KOPT-K1 (cell line): ENCODE data around the gene SLC39A11.
"Not testable (repeated sequence)": the region's sequence is repeated elsewhere in the genome, so short reads cannot be mapped to it uniquely, and the experiment has no call there.

Source experiments
- H3K27ac ChIP-seq: fragments of 200-600 bp; sonication (generic); 2 replicates; pipeline ENCODE4 v1.5.1; 2016; ENCODE audit warnings: antibody characterized with exemption, mild to moderate bottlenecking, low read depth, low read length; ENCODE audit not compliant: poor library complexity, severe bottlenecking
- H3K36me3 ChIP-seq: fragments of 200-600 bp; sonication (generic); 2 replicates; pipeline ENCODE4 v1.5.1; 2017; ENCODE audit warnings: antibody characterized with exemption, mild to moderate bottlenecking, low read length, moderate library complexity; ENCODE audit not compliant: insufficient read depth
- H3K9me3 ChIP-seq: fragments of 200-600 bp; sonication (generic); 2 replicates; pipeline ENCODE4 v1.5.1; 2017; ENCODE audit warnings: antibody characterized with exemption, low read length, mild to moderate bottlenecking; ENCODE audit not compliant: insufficient read depth, poor library complexity, severe bottlenecking

The SLC39A11 gene

GRCh38 chr17:72658675-72659074, 433.8 kb downstream of the SLC39A11 start:
- H3K27ac ChIP-seq: no peak overlapping the region
- H3K36me3 ChIP-seq: no peaks in the 10 kb centered on the region
- no peaks in the 10 kb centered on the region for H3K9me3 ChIP-seq

DNA sequence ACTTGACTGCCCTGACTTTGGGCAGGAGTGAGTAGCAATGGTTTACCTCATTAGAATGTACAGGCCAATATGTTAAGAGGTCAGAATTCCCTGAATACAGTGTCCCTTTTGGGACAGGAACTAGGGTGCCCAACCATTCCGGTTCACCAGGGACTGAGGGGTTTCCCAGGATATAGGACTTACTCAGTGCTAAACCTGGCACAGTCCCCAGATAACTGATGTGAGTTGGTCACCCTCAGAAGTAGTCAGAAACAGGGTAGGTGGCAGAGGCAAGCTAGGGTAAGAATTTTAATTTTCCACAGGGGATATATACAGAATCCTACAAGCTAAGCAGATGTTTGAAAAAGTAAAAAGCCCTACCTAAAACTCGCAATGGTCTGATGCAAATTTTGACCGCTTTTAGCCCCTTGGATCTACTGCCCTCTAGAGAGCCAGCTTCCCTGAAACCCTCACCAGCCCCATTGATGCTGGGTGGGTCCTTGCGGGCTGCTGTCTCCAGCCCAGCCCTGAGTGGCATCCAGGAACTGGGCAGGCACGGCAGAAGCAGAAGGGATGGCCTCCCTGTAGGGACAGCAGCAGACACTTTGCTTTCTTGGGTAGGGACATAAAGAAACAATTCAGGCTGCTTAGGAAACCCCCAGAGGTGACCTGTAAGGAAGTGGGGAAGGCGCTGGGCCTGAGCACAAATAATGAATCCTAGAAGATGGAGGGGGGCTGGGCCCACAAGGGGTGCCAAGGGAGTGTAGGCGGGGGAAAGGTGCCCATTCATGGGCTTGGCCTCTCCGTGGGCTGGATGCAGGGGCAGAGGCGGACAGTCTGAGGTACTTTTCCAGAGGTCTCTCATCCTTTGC, 434.8 kb downstream of the SLC39A11 start:
- Histone ChIP-seq H3K36me3 (no peaks in the 10 kb centered on the region), H3K27ac (no peak overlapping the region), H3K9me3 (no peaks in the 10 kb centered on the region)

DNA sequence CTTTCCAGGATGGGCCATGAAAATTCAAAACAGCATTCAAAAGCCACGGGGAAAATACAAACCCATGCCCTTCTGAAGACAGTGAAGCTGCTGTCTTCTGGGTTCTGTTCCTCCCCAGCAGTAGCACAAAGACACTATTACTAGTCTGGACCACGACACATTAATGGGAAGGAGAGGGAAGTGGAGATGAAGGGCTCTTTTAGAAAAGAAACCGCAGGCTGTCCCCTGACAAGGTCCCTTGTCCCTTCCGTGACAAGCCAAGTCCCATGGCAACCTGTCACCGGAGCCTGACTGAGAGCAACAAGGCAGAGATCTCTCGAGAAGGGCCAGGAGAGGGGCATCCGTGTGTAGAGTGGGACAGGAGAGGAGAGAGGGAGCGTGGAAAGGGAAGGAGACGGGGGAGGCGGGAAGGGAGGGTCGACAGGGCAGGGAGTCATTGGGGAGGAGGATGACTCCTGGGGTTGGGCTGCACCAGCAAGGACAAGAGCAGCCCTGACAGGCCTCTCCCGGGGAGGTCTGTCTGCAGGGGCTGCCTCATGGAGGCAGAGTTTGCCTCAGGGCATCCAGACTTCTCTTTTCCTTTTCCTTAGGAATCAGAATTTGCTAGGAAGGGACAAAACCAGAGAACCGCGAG, 436.2 kb downstream of the SLC39A11 start:
- Histone ChIP-seq H3K9me3 (no peaks in the 10 kb centered on the region), H3K27ac (no peak overlapping the region), H3K36me3 (no peaks in the 10 kb centered on the region)

- no peak overlapping the region for H3K27ac ChIP-seq
- no peaks in the 10 kb centered on the region for H3K9me3 ChIP-seq
These were observed 437.8 kb downstream of the SLC39A11 start for GRCh38 chr17:72654706-72655105.

GRCh38 chr17:72651988-72652387, 440.5 kb downstream of the SLC39A11 start:
- H3K9me3 ChIP-seq: no peaks in the 10 kb centered on the region
- no peak overlapping the region for H3K27ac ChIP-seq
- no peaks in the 10 kb centered on the region for H3K36me3 ChIP-seq

More at GRCh38 chr17:72654706-72655105, 437.8 kb downstream of the SLC39A11 start:
- no peaks in the 10 kb centered on the region for H3K36me3 ChIP-seq

GRCh38 chr17:72648702-72649101, 443.8 kb downstream of the SLC39A11 start:
- no peak overlapping the region for H3K27ac ChIP-seq
- no peaks in the 10 kb centered on the region for H3K9me3 ChIP-seq
- H3K36me3 ChIP-seq: no peaks in the 10 kb centered on the region

GRCh38 chr17:72646176-72646575, 446.3 kb downstream of the SLC39A11 start:
- Histone ChIP-seq H3K36me3 (no peaks in the 10 kb centered on the region), H3K27ac (no peak overlapping the region), H3K9me3 (no peaks in the 10 kb centered on the region)

DNA sequence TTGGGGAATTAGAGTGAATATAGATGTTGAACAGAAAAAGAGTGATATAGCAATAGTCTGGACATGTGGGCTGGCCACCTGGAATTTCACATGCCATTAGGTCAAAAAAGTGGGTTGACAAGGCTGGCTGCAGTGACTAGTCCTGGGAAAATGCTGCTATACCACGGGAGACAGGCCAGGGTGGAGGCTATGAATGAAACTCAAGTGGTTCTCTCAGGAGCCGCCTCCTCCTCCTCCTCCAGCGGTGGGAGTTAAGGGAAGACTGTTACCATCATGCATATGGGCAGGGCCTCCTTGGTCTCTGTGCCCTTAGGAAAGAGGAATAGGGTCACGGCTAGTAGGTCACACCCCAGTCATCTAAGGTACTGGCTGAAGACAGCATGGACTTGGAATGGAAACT, 448.0 kb downstream of the SLC39A11 start:
- H3K36me3 ChIP-seq: no peaks in the 10 kb centered on the region
- no peaks in the 10 kb centered on the region for H3K9me3 ChIP-seq
- no peak overlapping the region for H3K27ac ChIP-seq

- Histone ChIP-seq H3K27ac (no peak overlapping the region), H3K36me3 (no peaks in the 10 kb centered on the region)
These were observed 448.8 kb downstream of the SLC39A11 start for GRCh38 chr17:72643575-72644216.

DNA sequence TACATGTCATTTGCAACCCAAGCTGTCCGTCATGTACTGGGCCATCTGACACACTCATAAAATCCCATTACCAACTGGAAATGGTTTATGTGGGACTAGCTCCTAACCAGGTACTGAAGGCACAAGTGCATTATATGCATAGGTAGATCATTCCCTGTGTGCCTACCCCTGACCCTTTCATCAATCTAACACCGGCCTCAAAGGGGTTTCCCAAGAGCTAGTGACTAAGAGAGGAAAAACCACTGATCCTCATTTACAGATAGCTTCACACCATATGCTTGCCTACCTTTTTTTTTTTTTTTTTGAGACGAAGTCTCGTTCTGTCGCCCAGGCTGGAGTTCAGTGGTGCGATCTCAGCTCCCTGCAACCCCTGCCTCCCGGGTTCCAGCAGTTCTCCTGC, 449.8 kb downstream of the SLC39A11 start:
- Histone ChIP-seq H3K9me3 (no peaks in the 10 kb centered on the region), H3K36me3 (no peaks in the 10 kb centered on the region), H3K27ac (no peak overlapping the region)

More at GRCh38 chr17:72643575-72644216, 448.8 kb downstream of the SLC39A11 start:
- no peaks in the 10 kb centered on the region for H3K9me3 ChIP-seq

DNA sequence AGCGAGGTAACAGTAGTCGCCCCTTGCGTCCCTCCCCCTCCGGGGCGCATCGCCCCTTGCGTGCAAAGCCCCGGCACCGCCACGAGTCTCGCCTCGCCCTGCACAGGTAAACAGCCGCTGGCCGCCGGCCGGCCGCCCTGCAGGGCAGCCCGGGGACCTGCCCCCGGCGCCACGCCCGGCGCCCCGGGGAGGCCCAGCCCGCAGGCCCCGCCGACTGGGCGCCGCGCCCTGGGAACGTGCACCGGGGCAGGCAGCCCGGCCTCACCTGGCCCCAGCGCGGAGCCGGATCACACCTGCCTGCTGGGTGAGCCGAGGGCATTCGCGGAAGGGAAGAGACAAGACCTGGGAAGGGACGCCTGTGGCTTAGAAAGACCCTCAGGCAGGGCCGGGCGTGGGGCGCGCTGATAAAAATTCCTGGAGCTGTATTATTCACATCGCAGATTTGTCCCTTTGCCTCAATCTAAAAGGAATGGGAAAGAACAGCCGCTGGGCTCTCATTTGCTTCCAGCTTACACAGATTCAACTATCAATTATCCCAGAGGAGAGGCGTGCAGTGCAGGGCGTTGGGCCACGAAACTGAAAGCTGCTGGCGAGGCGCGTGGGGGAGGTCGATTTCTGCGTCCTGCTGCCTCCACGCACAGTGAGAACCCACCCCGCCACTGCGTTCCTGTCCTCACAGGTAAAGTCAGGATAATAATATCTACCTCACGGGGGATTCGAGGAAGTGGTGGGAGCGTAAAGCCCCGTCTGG, 451.9 kb downstream of the SLC39A11 start:
- no peak overlapping the region for H3K27ac ChIP-seq
- no peaks in the 10 kb centered on the region for H3K36me3 ChIP-seq
- H3K9me3 ChIP-seq: no peaks in the 10 kb centered on the region

- H3K9me3 ChIP-seq: no peaks in the 10 kb centered on the region
- no peak overlapping the region for H3K27ac ChIP-seq
- H3K36me3 ChIP-seq: no peaks in the 10 kb centered on the region
These were observed 452.8 kb downstream of the SLC39A11 start for GRCh38 chr17:72639711-72640110.

GRCh38 chr17:72638932-72639331, 453.6 kb downstream of the SLC39A11 start:
- not testable (repeated sequence) for H3K27ac ChIP-seq, H3K36me3 ChIP-seq, H3K9me3 ChIP-seq

- Histone ChIP-seq H3K27ac (no peak overlapping the region), H3K36me3 (no peaks in the 10 kb centered on the region), H3K9me3 (no peaks in the 10 kb centered on the region)
These were observed 457.4 kb downstream of the SLC39A11 start for GRCh38 chr17:72635034-72635635.
